Testis (tissue), 2 donors: ENCODE data around the gene TCF7L2.

ENCODE experiments used
- CTCF ChIP-seq, 3 experiments: fragments of 450-650 bp in 2 of 3; fragments of 200-600 bp in 1 of 3; sonication (generic) in 1 of 3; IDR thresholded peaks; one replicate each; pipeline ENCODE4 v1.5.1; 2016 to 2019; ENCODE audit warnings: antibody characterized with exemption in 3 of 3, mild to moderate bottlenecking in 2 of 3, moderate library complexity in 1 of 3
- POLR2A ChIP-seq: fragments of 450-650 bp; IDR thresholded peaks from one replicate; pipeline ENCODE4 v1.6.1; 2017; ENCODE audit warnings: antibody characterized with exemption, mild to moderate bottlenecking, moderate library complexity

- TF ChIP-seq CTCF (IDR thresholded peaks at IDR 0.05) = no peak
- TF ChIP-seq POLR2A = no peak
These were observed 210.6 kb downstream of the TCF7L2 start for GRCh38 chr10:113160641-113161040.
